ENCODE measurements around the gene PRR20C. TPM values are rescaled to one million over a fixed set of nuclear protein-coding genes. Genes with fewer than 3 reads are reported as not detected.
A peak's percentile ranks its signal among the peaks of the same experiment; 100 is the strongest.
"Not testable (repeated sequence)": the region's sequence is repeated elsewhere in the genome, so short reads cannot be mapped to it uniquely, and the experiment has no call there.

The PRR20C gene
- total and polyA plus RNA-seq, 8 donors, result not detected

DNA sequence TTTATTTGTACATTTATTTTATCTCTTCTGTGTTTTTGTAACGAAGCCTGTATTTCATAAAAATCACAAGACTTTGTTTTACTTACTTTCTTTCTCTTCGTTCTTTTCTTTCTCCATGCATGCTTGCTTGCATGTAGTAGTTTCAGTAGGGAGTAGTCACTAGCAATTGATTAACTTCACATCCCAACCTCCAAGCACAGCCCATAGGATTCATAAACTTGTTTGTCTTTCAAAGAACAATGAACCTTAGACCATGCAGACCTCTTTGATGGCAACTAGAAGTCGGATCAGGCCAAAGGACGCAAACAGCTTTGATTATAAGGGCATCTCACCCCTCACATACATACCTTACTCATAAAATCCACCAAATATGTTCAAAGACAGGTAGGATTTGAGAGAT is 16.3 kb upstream of the PRR20C start:
- H3K27ac ChIP-seq, result no peak overlapping the region
- no peak for DNase-seq

DNA sequence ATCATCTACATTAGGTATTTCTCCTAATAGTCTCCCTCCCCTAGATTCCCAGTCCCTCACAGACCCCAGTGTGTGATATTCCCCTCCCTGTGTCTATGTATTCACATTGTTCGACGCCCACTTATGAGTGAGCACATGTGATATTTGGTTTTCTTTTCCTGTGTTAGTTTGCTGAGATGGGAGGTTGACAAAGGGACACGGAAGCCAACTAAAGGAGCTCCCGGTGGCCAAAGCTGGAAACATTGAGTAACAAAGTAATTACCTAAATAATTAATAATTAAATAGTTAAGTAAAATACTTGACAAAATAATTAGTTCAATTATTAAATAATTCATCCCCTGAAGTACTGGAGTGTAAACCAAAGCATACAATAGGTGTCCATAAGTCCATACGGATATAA is 14.9 kb upstream of the PRR20C start:
- Histone ChIP-seq H3K36me3 (no peaks in the 10 kb centered on the region), H3K27me3 (no peaks in the 10 kb centered on the region), H3K4me3 (no peak overlapping the region), H3K4me1 (no peaks in the 10 kb centered on the region), H3K27ac (no peak overlapping the region), H3K9me3 (peaks cover 0 to 6% (median 0%) of the 10 kb centered on the region in 4 donors)
- TF ChIP-seq POLR2AphosphoS5 (IDR thresholded peaks at IDR 0.05) (no peak), EP300 (IDR thresholded peaks at IDR 0.05) (no peak), POLR2A (IDR thresholded peaks at IDR 0.05) (no peak), CTCF (IDR thresholded peaks at IDR 0.05) (no peak)
- WGBS, 5 donors, result 86 to 91% (median 90%) methylated on average over 5 of the region's 5 CpGs
- no peak for DNase-seq
- intact Hi-C loops (cut with DNase I; ENCODE audit: low total_unique reads), result no loop called here

More for the DNA sequence above, 16.3 kb upstream of the PRR20C start:
- intact Hi-C loops (cut with DNase I; ENCODE audit: low total_unique reads), result no loop called here
- no peaks in the 10 kb centered on the region for H3K36me3 ChIP-seq
- H3K27me3 ChIP-seq, result no peaks in the 10 kb centered on the region
- peaks cover 0 to 8% (median 0%) of the 10 kb centered on the region in 4 donors for H3K9me3 ChIP-seq
- no peaks in the 10 kb centered on the region for H3K4me1 ChIP-seq
- H3K4me3 ChIP-seq, result no peak overlapping the region
- no peak for TF ChIP-seq POLR2AphosphoS5 (IDR thresholded peaks at IDR 0.05)
- no peak for TF ChIP-seq POLR2A (IDR thresholded peaks at IDR 0.05)
- no peak for TF ChIP-seq CTCF (IDR thresholded peaks at IDR 0.05)
- TF ChIP-seq EP300 (IDR thresholded peaks at IDR 0.05), result no peak
- WGBS, 5 donors, result 56 to 70% (median 59%) methylated on average over 4 of the region's 4 CpGs

GRCh38 chr13:57139781-57140180 is 14.1 kb upstream of the PRR20C start:
- intact Hi-C loops (cut with DNase I; ENCODE audit: low total_unique reads); H3K4me3 ChIP-seq; H3K27ac ChIP-seq; H3K4me1 ChIP-seq; H3K9me3 ChIP-seq; H3K36me3 ChIP-seq; H3K27me3 ChIP-seq; DNase-seq: not testable (repeated sequence)
- 75 to 96% (median 95%) methylated on average over 2 to 13 of the region's 18 CpGs; no CpG with 5 or more reads in 1 of the 5 donors for WGBS, 5 donors

GRCh38 chr13:57140235-57140968 is 13.5 kb upstream of the PRR20C start, which contains the start of gene PRR20A:
PRR20A (plus strand) TSS chr13:57140918; CDS start chr13:57141305, 387 bp downstream.
- WGBS, 5 donors, result 89 to 98% (median 96%) methylated on average over 8 to 14 of the region's 34 CpGs
- intact Hi-C loops (cut with DNase I; ENCODE audit: low total_unique reads); H3K27ac ChIP-seq; H3K27me3 ChIP-seq; H3K36me3 ChIP-seq; H3K4me3 ChIP-seq; DNase-seq; H3K4me1 ChIP-seq; H3K9me3 ChIP-seq: not testable (repeated sequence)

DNA sequence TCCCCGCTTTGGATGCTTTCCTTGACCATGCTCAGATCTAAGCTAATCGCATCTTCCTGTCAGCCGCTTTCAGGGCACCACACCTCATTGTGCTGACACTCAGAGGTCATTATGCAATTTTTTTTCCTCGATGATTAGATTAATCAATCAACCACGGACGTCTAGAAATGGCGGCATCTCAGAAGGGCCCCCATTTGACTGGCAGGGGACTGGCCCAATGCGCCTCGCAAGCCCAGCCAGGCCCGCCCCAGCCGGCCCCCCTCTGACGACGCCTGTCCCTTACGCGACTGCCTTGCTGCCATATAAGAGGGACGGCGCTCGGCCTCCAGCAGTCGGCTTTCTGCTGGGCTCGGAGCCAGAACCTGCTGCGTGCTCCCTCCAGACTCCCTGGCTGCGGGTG is 6.7 kb upstream of the PRR20C start, which contains the start of gene PRR20B:
TSS of gene PRR20B (plus strand) at position 301 of the 400 bp plus-strand sequence. CDS start 387 bp downstream, outside the sequence.
- intact Hi-C loops (cut with DNase I; ENCODE audit: low total_unique reads); H3K36me3 ChIP-seq; H3K4me1 ChIP-seq; H3K4me3 ChIP-seq; DNase-seq; H3K9me3 ChIP-seq; H3K27ac ChIP-seq; H3K27me3 ChIP-seq: not testable (repeated sequence)
- no CpG with 5 or more reads among the region's 22 CpGs for WGBS, 5 donors

- intact Hi-C loops (cut with DNase I; ENCODE audit: low total_unique reads), result not testable (repeated sequence)
Observed at GRCh38 chr13:57148106-57148505, 5.8 kb upstream of the PRR20C start.

GRCh38 chr13:57160332-57160731 is 6.5 kb downstream of the PRR20C start, which contains the start of gene PRR20D:
PRR20D (plus strand) TSS chr13:57160632; CDS start chr13:57161019, 387 bp downstream.
- H3K9me3 ChIP-seq; intact Hi-C loops (cut with DNase I; ENCODE audit: low total_unique reads); H3K36me3 ChIP-seq; H3K4me3 ChIP-seq; H3K27ac ChIP-seq; DNase-seq; H3K4me1 ChIP-seq; H3K27me3 ChIP-seq: not testable (repeated sequence)
- WGBS, 5 donors, result no CpG with 5 or more reads among the region's 22 CpGs

More at GRCh38 chr13:57148106-57148505, 5.8 kb upstream of the PRR20C start:
- WGBS, 5 donors, result 94 to 96% (median 95%) methylated on average over 5 to 10 of the region's 14 CpGs
- H3K36me3 ChIP-seq, H3K27me3 ChIP-seq, H3K9me3 ChIP-seq, H3K27ac ChIP-seq, H3K4me3 ChIP-seq, H3K4me1 ChIP-seq: not testable (repeated sequence)
- DNase-seq, result peak in 1 of 2 donors; percentile 11

GRCh38 chr13:57166897-57167296 is 13.0 kb downstream of the PRR20C start, which contains the start of gene PRR20E:
PRR20E (plus strand) TSS chr13:57167197; CDS start chr13:57167584, 387 bp downstream.
- H3K9me3 ChIP-seq; DNase-seq; H3K4me3 ChIP-seq; H3K36me3 ChIP-seq; H3K4me1 ChIP-seq; intact Hi-C loops (cut with DNase I; ENCODE audit: low total_unique reads); H3K27me3 ChIP-seq; H3K27ac ChIP-seq: not testable (repeated sequence)
- WGBS, 5 donors, result no CpG with 5 or more reads among the region's 22 CpGs

Measured in stomach (tissue), 9 donors.